Lower leg skin (tissue), 4 donors: ENCODE data around the gene PBXIP1. TPM values are rescaled to one million over a fixed set of nuclear protein-coding genes. Genes with fewer than 3 reads are reported as not detected.

Source experiments
- DNase-seq, 2 donors: peaks; one replicate each; pipeline ENCODE4 v3.0.0-alpha.2; 2019; ENCODE audit warnings: low spot score in 2 of 2
- H3K4me3 ChIP-seq: fragments of 200-600 bp; sonication (generic); 2 replicates; pipeline ENCODE4 v1.5.1; 2017; ENCODE audit warnings: mild to moderate bottlenecking, low read depth; ENCODE audit not compliant: poor library complexity, severe bottlenecking
- CTCF ChIP-seq, 3 donors: fragments of 450-650 bp; IDR thresholded peaks; one replicate each; pipeline ENCODE4 v1.5.1; 2016; ENCODE audit warnings: antibody characterized with exemption in 3 of 3, mild to moderate bottlenecking in 3 of 3, moderate library complexity in 2 of 3
- POLR2A ChIP-seq, 2 donors: fragments of 450-650 bp; IDR thresholded peaks; one replicate each; pipeline ENCODE4 v1.6.1; 2016 to 2017; ENCODE audit warnings: antibody characterized with exemption in 2 of 2, mild to moderate bottlenecking in 1 of 2, moderate library complexity in 1 of 2
- WGBS, 2 donors: methylation state at CpG; one replicate each; pipeline ENCODE4 v1.1.5; 2018; 5-methylcytosine and 5-hydroxymethylcytosine counted together
- intact Hi-C: fragments of 100-400 bp; cut with DNase I; formaldehyde crosslinking; loops from one replicate; pipeline ENCODE4 v1.15.0; 2023; ENCODE audit warnings: low total_unique reads
- total RNA-seq, 4 donors: library from RNA; depleted of rRNA; stranded (reverse); fragments of >200 nt; gene quantifications; one replicate each; pipeline ENCODE4 v1.1.0, GENCODE V29; 2016

Gene PBXIP1
- total RNA-seq, 4 donors from 2014 or later = 52.1 to 84.1 (median 63.7) TPM

- TF ChIP-seq CTCF (IDR thresholded peaks at IDR 0.05) (no peak), POLR2A (IDR thresholded peaks at IDR 0.05) (no peak)
- 72 to 73% methylated on average over 3 of the region's 3 CpGs for WGBS, 2 donors
These were observed 38.7 kb upstream of the PBXIP1 start for GRCh38 chr1:154994591-154994990.

GRCh38 chr1:154994269-154994587 lies 38.3 kb upstream of the PBXIP1 start:
- no peak for DNase-seq
- no peak for TF ChIP-seq CTCF (IDR thresholded peaks at IDR 0.05)
- TF ChIP-seq POLR2A (IDR thresholded peaks at IDR 0.05) = no peak
- H3K4me3 ChIP-seq = no peak overlapping the region
- 29% methylated on average over 1 of the region's 1 CpG for WGBS, 2 donors
- intact Hi-C loops = no loop called here

More at GRCh38 chr1:154994591-154994990, 38.7 kb upstream of the PBXIP1 start:
- no peak overlapping the region for H3K4me3 ChIP-seq
- intact Hi-C loops = no loop called here
- DNase-seq = no peak

- no peak for DNase-seq
- intact Hi-C loops = no loop called here
- 74 to 84% methylated on average over 8 of the region's 8 CpGs for WGBS, 2 donors
- TF ChIP-seq CTCF (IDR thresholded peaks at IDR 0.05) (no peak), POLR2A (IDR thresholded peaks at IDR 0.05) (no peak)
- no peak within 1 kb of the TSS for H3K4me3 ChIP-seq
These were observed 37.8 kb upstream of the PBXIP1 start, which contains the start of gene LENEP for GRCh38 chr1:154993572-154994268. LENEP (plus strand) TSS chr1:154993586; CDS start chr1:154993608, 22 bp downstream.

- TF ChIP-seq POLR2A (IDR thresholded peaks at IDR 0.05) = no peak
- no peak for TF ChIP-seq CTCF (IDR thresholded peaks at IDR 0.05)
- intact Hi-C loops = no loop called here
- no peak overlapping the region for H3K4me3 ChIP-seq
- no peak for DNase-seq
- WGBS, 2 donors = 84 to 86% methylated on average over 14 of the region's 14 CpGs
These were observed 37.0 kb upstream of the PBXIP1 start for GRCh38 chr1:154992721-154993571.

- no peak overlapping the region for H3K4me3 ChIP-seq
- TF ChIP-seq POLR2A (IDR thresholded peaks at IDR 0.05) (no peak), CTCF (IDR thresholded peaks at IDR 0.05) (no peak)
- no peak for DNase-seq
- 89 to 93% methylated on average over 8 of the region's 8 CpGs for WGBS, 2 donors
- intact Hi-C loops = no loop called here
These were observed 34.4 kb upstream of the PBXIP1 start for GRCh38 chr1:154990276-154990675.
